K562 (cell line): ENCODE data around the gene EML6. TPM values are rescaled to one million over a fixed set of nuclear protein-coding genes. Genes with fewer than 3 reads are reported as not detected.

Experiments used
- ATAC-seq: fragments of 200-7000 bp; cut with Tn5 transposase; 3 replicates; pipeline ENCODE4 v1.9.1; 2020; ENCODE audit warnings: moderate library complexity
- BruUV-seq: library from RNA; stranded (reverse); fragments of 400-500 nt; replicated peaks from 2 replicates; lab custom pipeline; 2021; lab: Mats Ljungman, UMichigan
- CTCF ChIA-PET: fragments of 300-600 bp; formaldehyde crosslinking; extraction: SDS; loops from one replicate; lab custom pipeline; 2021; ENCODE audit warnings: low intra/inter-chr PET ratio; lab: Yijun Ruan, JAX
- POLR2A ChIA-PET: fragments of 300-600, 350-650 bp; sonication (Branson Sonifier 250); formaldehyde crosslinking; extraction: SDS; loops from one replicate; lab custom pipeline; 2021; ENCODE audit warnings: antibody characterized with exemption, inconsistent platforms; lab: Yijun Ruan, JAX
- DNase-seq, 4 experiments: peaks; one replicate each; pipeline versions ENCODE4 v3.0.0 to v3.0.0-alpha.2; 2011 to 2018; ENCODE audit warnings: low spot score in 3 of 4, mixed read lengths in 3 of 4; ENCODE audit errors: extremely low read depth in 1 of 4
- FAIRE-seq: peaks from 2 replicates; lab custom pipeline; 2011; peaks lifted over from hg19 to GRCh38; lab: Jason Lieb, UNC
- H2AFZ ChIP-seq: 2 replicates; pipeline ENCODE4 v1.6.0; 2011; ENCODE audit warnings: low read depth, low read length, control low read depth, inconsistent platforms
- H3K27ac ChIP-seq: fragments of 200-600 bp; 3 replicates; pipeline ENCODE4 v1.8.0; 2011; ENCODE audit warnings: low read depth, mild to moderate bottlenecking, control low read depth, inconsistent platforms, low read length, moderate library complexity, mixed read lengths; ENCODE audit errors: extremely low read depth
- H3K27me3 ChIP-seq, 2 experiments: fragments of 300-600 bp in 1 of 2; 2 replicates in 1 of 2; 3 replicates in 1 of 2; pipeline versions ENCODE4 v1.6.0 to v1.8.0; 2011; ENCODE audit warnings: inconsistent platforms in 2 of 2, low read length in 2 of 2, mild to moderate bottlenecking in 1 of 2, mixed read lengths in 1 of 2, moderate library complexity in 1 of 2; ENCODE audit not compliant: control insufficient read depth in 2 of 2, insufficient read depth in 2 of 2
- H3K36me3 ChIP-seq: fragments of 300-600 bp; 3 replicates; pipeline ENCODE4 v1.8.0; 2011; ENCODE audit warnings: mild to moderate bottlenecking, low read length, inconsistent platforms; ENCODE audit not compliant: control insufficient read depth, insufficient read depth
- H3K4me1 ChIP-seq, 2 experiments: fragments of 200-600 bp in 1 of 2; replicated peaks in 1 of 2; 2 replicates in 1 of 2; 3 replicates in 1 of 2; pipeline versions ENCODE4 v1.5.1 to v1.8.0; 2011; ENCODE audit warnings: inconsistent platforms in 2 of 2, low read length in 2 of 2, mild to moderate bottlenecking in 1 of 2, mixed read lengths in 1 of 2, moderate library complexity in 1 of 2; ENCODE audit not compliant: control insufficient read depth in 2 of 2, insufficient read depth in 2 of 2
- H3K4me2 ChIP-seq: 2 replicates; pipeline ENCODE4 v1.6.1; 2011; ENCODE audit warnings: low read length, control low read depth, inconsistent platforms, mixed read lengths; ENCODE audit not compliant: insufficient read depth
- H3K4me3 ChIP-seq: fragments of 200-600 bp; sonication (generic), shearing (Covaris generic); 2 replicates; pipeline ENCODE4 v1.5.1; 2016; ENCODE audit warnings: control low read depth, inconsistent platforms
- H3K79me2 ChIP-seq: fragments of 200-600 bp; 3 replicates; pipeline ENCODE4 v1.8.0; 2011; ENCODE audit warnings: low read length, inconsistent platforms; ENCODE audit not compliant: control insufficient read depth, insufficient read depth
- H3K9ac ChIP-seq, 2 experiments: 2 replicates each; pipeline versions ENCODE4 v1.6.0 to v1.6.1; 2011; ENCODE audit warnings: low read depth in 2 of 2, low read length in 2 of 2, control low read depth in 1 of 2, inconsistent platforms in 1 of 2, mild to moderate bottlenecking in 1 of 2, mixed read lengths in 1 of 2; ENCODE audit not compliant: insufficient read depth in 1 of 2
- H3K9me1 ChIP-seq: one replicate; pipeline ENCODE4 v1.6.0; 2011; ENCODE audit warnings: inconsistent platforms, mild to moderate bottlenecking, low read length, moderate library complexity; ENCODE audit not compliant: control insufficient read depth, insufficient read depth
- H3K9me3 ChIP-seq: replicated peaks from 2 replicates; pipeline ENCODE4 v1.5.1; 2011; ENCODE audit warnings: low read depth, low read length, inconsistent platforms; ENCODE audit not compliant: control insufficient read depth, insufficient read depth
- H4K20me1 ChIP-seq: replicated peaks from 2 replicates; pipeline ENCODE4 v1.6.1; 2011; ENCODE audit warnings: low read length, inconsistent platforms, mixed read lengths; ENCODE audit not compliant: control insufficient read depth, insufficient read depth
- EWSR1 ChIP-seq: fragments of 450-650 bp; IDR thresholded peaks from 2 replicates; pipeline ENCODE4 v1.6.1; 2018; ENCODE audit warnings: borderline replicate concordance, mild to moderate bottlenecking, low read depth, moderate library complexity; ENCODE audit not compliant: partially characterized antibody
- FOXK2 ChIP-seq, 2 experiments: fragments of 450-650 bp; IDR thresholded peaks in 1 of 2; conservative IDR thresholded peaks in 1 of 2; 2 replicates each; pipeline ENCODE4 v1.6.1; 2016; ENCODE audit warnings: low read depth in 2 of 2, mild to moderate bottlenecking in 1 of 2
- SMAD3 ChIP-seq: fragments of 450-650 bp; formaldehyde crosslinking; conservative IDR thresholded peaks from 2 replicates; pipeline ENCODE4 v1.4.0; 2020; ENCODE audit warnings: mild to moderate bottlenecking
- SP2 ChIP-seq: IDR thresholded peaks from 2 replicates; pipeline ENCODE4 v1.6.1; 2011; ENCODE audit warnings: mild to moderate bottlenecking, low read depth, low read length, moderate library complexity; ENCODE audit not compliant: poor library complexity, severe bottlenecking; ENCODE audit errors: extremely low read depth
- ZNF280B ChIP-seq: fragments of 250-450 bp; sonication (Bioruptor Pico); IDR thresholded peaks from 2 replicates; pipeline ENCODE4 v1.5.1; 2021; ENCODE audit warnings: mild to moderate bottlenecking
- WGBS: fragments of 100-300 bp; shearing (Covaris generic); methylation state at CpG from one replicate; pipeline ENCODE4 v1.1.6; 2016; ENCODE audit warnings: low coverage, mixed read lengths; ENCODE audit not compliant: insufficient coverage; ENCODE audit errors: missing lambda C conversion rate; 5-methylcytosine and 5-hydroxymethylcytosine counted together
- in situ Hi-C: fragments of 300-500 bp; cut with MboI; formaldehyde crosslinking; loops from 4 replicates; pipeline ENCODE4 v1.15.0; 2018; ENCODE audit warnings: inconsistent platforms, mixed read lengths
- intact Hi-C: fragments of 100-400 bp; cut with micrococcal nuclease; formaldehyde crosslinking; loops from 2 replicates; pipeline ENCODE4 v1.14.2; 2022
- polyA plus RNA-seq, 8 experiments: library from polyadenylated mRNA; depleted of rRNA in 4 of 8; stranded (reverse) in 5 of 8; unstranded in 3 of 8; fragments of >200 nt; fragmentation: Nextera tagmentation in 2 of 8; fragmentation: Illumina TruSeq in 1 of 8; extraction: Ambion mirVana in 2 of 8; extraction: Trizol in 1 of 8; gene quantifications; 2 replicates each; pipeline versions ENCODE4 v1.2.1 to v1.2.3, GENCODE V29; 2011 to 2014; ENCODE audit warnings: inconsistent platforms in 1 of 8, missing spikeins in 1 of 8
- total RNA-seq, 7 experiments: library from RNA; depleted of rRNA in 6 of 7; stranded (reverse); fragments of >200 nt in 6 of 7; fragmentation: Illumina TruSeq in 2 of 7; extraction: Trizol in 2 of 7; gene quantifications; 2 replicates each; pipeline versions ENCODE4 v1.2.1 to v1.2.3, GENCODE V29; 2011 to 2021; ENCODE audit warnings: low replicate concordance in 1 of 7

The EML6 gene
- total and polyA plus RNA-seq, 9 of the 15 experiments (the other 6 are each of a cell fraction or from before 2014, with no cell fraction given): 0.07 to 0.56 (median 0.25) TPM

GRCh38 chr2:55012672-55013484 is 289.4 kb downstream of the EML6 start:
- Histone ChIP-seq H3K4me3 (no peak overlapping the region), H3K4me1 (peaks cover 0 to 44% of the 10 kb centered on the region in 2 experiments; a peak in 4 of 5 replicates)
- no peak for TF ChIP-seq FOXK2 (conservative IDR thresholded peaks at IDR 0.05 in 1 of 2, IDR thresholded peaks at IDR 0.05 in 1 of 2; ENCODE audit: low read depth in 2 of 2)
- no peak for TF ChIP-seq SP2
- peak; percentile 11 for TF ChIP-seq EWSR1
- no peak for TF ChIP-seq ZNF280B (CRISPR knock-in tag)
- no peak for TF ChIP-seq SMAD3 (CRISPR knock-in tag)
- TF ChIP-seq, all 486 proteins: peak for 1
- H3K9me1 ChIP-seq: no peaks in the 10 kb centered on the region
- ATAC-seq (peak; percentile 6; the same call in 2 of the 3 replicates), DNase-seq (no peak), FAIRE-seq (no peak)
- no TSS peak for BruUV-seq
- H3K27me3 ChIP-seq: no peaks in the 10 kb centered on the region
- no peak overlapping the region; the same call in 1 of the 2 replicates for H3K4me2 ChIP-seq
- in situ Hi-C loops (no loop called here), intact Hi-C loops (loop anchor here (5.0 kb wide), 1 partner anchor 111 kb away; no protein-coding TSS in a partner anchor)
- peaks cover 25% of the 10 kb centered on the region for H3K36me3 ChIP-seq
- H4K20me1 ChIP-seq: peaks cover 9% of the 10 kb centered on the region
- CTCF ChIA-PET: no interaction called here
- H3K79me2 ChIP-seq: peaks cover 100% of the 10 kb centered on the region
- H2AFZ ChIP-seq: no peak overlapping the region
- POLR2A ChIA-PET: interaction anchor here (0.6 to 3.6 kb wide), 9 partner anchors 10 to 272 kb away, joined by 3 to 14 read pairs (median 3); partner anchors contain the start of genes CLHC1 and RPS27A
- H3K27ac ChIP-seq: peak overlapping the region; percentile 12; the same call in 1 of the 3 replicates
- H3K9me3 ChIP-seq: no peaks in the 10 kb centered on the region
- WGBS: 29% methylated on average over 2 of the region's 2 CpGs
- H3K9ac ChIP-seq: peak overlapping the region in 1 of 2 experiments; percentile 13; a peak in 1 of 4 replicates
